Measurements from ENCODE around the gene KIF4A.
"Not testable (repeated sequence)": the region's sequence is repeated elsewhere in the genome, so short reads cannot be mapped to it uniquely, and the experiment has no call there.

KIF4A gene

GRCh38 chrX:70386235-70386634 is 96.3 kb downstream of the KIF4A start:
- DNase-seq (ENCODE audit: low spot score): no peak

GRCh38 chrX:70398899-70399298 is 109.0 kb downstream of the KIF4A start:
- no peak for DNase-seq (ENCODE audit: low spot score)

- not testable (repeated sequence) for DNase-seq (ENCODE audit: low spot score)
Observed at GRCh38 chrX:70400181-70400580, 110.3 kb downstream of the KIF4A start.

- no peak for DNase-seq (ENCODE audit: low spot score)
Observed at GRCh38 chrX:70402721-70403120, 112.8 kb downstream of the KIF4A start.

- no peak for DNase-seq (ENCODE audit: low spot score)
Observed at GRCh38 chrX:70405003-70405402, 115.1 kb downstream of the KIF4A start.

GRCh38 chrX:70410921-70411320 is 121.0 kb downstream of the KIF4A start:
- no peak for DNase-seq (ENCODE audit: low spot score)

- DNase-seq (ENCODE audit: low spot score): no peak
Observed at GRCh38 chrX:70411475-70411874, 121.6 kb downstream of the KIF4A start.

GRCh38 chrX:70421618-70422017 is 131.7 kb downstream of the KIF4A start:
- no peak for DNase-seq (ENCODE audit: low spot score)

- no peak for DNase-seq (ENCODE audit: low spot score)
Observed at GRCh38 chrX:70422851-70423341, 133.0 kb downstream of the KIF4A start, which contains the start of gene GDPD2. TSS of gene GDPD2 (plus strand) at chrX:70423314. CDS start at chrX:70424985, 1,671 bp downstream.

- no peak for DNase-seq (ENCODE audit: low spot score)
Observed at GRCh38 chrX:70423936-70424675, 134.2 kb downstream of the KIF4A start.

- no peak for DNase-seq (ENCODE audit: low spot score)
Observed at GRCh38 chrX:70424801-70425200, 134.9 kb downstream of the KIF4A start.

- no peak for DNase-seq (ENCODE audit: low spot score)
Observed at GRCh38 chrX:70426286-70427278, 136.7 kb downstream of the KIF4A start.

GRCh38 chrX:70427365-70427764 is 137.5 kb downstream of the KIF4A start:
- no peak for DNase-seq (ENCODE audit: low spot score)

- DNase-seq (ENCODE audit: low spot score): no peak
Observed at GRCh38 chrX:70429759-70430158, 139.9 kb downstream of the KIF4A start.

- DNase-seq (ENCODE audit: low spot score): no peak
Observed at GRCh38 chrX:70432936-70433847, 143.3 kb downstream of the KIF4A start.

GRCh38 chrX:70433848-70434351 is 144.0 kb downstream of the KIF4A start:
- no peak for DNase-seq (ENCODE audit: low spot score)

GRCh38 chrX:70434352-70434866 is 144.5 kb downstream of the KIF4A start:
- DNase-seq (ENCODE audit: low spot score): peak; percentile 83

- DNase-seq (ENCODE audit: low spot score): no peak
Observed at GRCh38 chrX:70434914-70435586, 145.1 kb downstream of the KIF4A start.

- no peak for DNase-seq (ENCODE audit: low spot score)
Observed at GRCh38 chrX:70436343-70436742, 146.4 kb downstream of the KIF4A start.

GRCh38 chrX:70437011-70437410 is 147.1 kb downstream of the KIF4A start:
- DNase-seq (ENCODE audit: low spot score): no peak
